Measurements from ENCODE around the gene UCN. TPM values are rescaled to one million over a fixed set of nuclear protein-coding genes. Genes with fewer than 3 reads are reported as not detected.

The UCN gene
- total RNA-seq, 1 experiment from 2014 or later = 4.4 TPM

DNA sequence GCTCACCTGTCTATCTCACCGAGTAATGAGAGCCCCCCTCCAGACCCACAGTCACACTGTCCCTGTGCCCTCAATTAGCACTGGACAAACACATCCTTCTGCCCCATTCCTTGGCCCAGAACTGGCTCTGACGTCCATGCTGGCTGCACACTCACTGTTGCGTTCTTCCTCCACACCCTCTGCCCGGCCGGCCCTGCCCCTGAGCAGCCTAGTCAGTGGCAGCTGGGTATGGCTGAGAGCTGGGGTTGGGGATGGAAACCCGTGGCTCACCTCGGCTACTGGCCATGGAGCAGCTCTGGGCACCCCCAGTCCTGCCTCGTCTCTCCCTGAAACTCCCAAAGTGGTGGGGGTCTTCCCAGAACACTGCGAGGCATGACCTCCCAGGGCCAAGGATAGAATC is 6.5 kb upstream of the UCN start:
- H3K36me3 ChIP-seq (ENCODE audit: control insufficient read depth, insufficient read depth, low read length) = no peaks in the 10 kb centered on the region
- no peak overlapping the region for H3K27ac ChIP-seq (ENCODE audit: low read length)
- no peaks in the 10 kb centered on the region for H3K9me3 ChIP-seq (ENCODE audit: control insufficient read depth, insufficient read depth, low read depth, low read length)
- DNase-seq (ENCODE audit: low read depth, low spot score) = no peak
- intact Hi-C loops (cut with micrococcal nuclease; ENCODE audit: unreplicated experiment) (no loop called here), in situ Hi-C loops (cut with HindIII; ENCODE audit: low pct_unique_long_range_greater_than_20kb, low sequenced_read_pairs) (no loop called here)
- no peaks in the 10 kb centered on the region for H3K27me3 ChIP-seq (ENCODE audit: control insufficient read depth, insufficient read depth, low read length)
- CTCF ChIA-PET = no interaction called here
- BruUV-seq (replicated peaks) = no TSS peak
- POLR2A ChIA-PET = no interaction called here
- no peak for ATAC-seq
- no peaks in the 10 kb centered on the region for H3K4me1 ChIP-seq (ENCODE audit: control insufficient read depth, insufficient read depth, low read length)
- no peak overlapping the region for H3K4me3 ChIP-seq (ENCODE audit: low read depth in 2 of 2, low read length in 2 of 2)
- TF ChIP-seq REST (IDR thresholded peaks at IDR 0.05; ENCODE audit: insufficient read depth in 1 of 2, low read depth in 2 of 2, low read length in 1 of 2) (no peak), POLR2AphosphoS5 (IDR thresholded peaks at IDR 0.05; ENCODE audit: low read depth, low read length) (no peak), TCF7L2 (IDR thresholded peaks at IDR 0.05; ENCODE audit: low read depth, low read length) (no peak), SIN3A (IDR thresholded peaks at IDR 0.05; ENCODE audit: borderline replicate concordance, insufficient read depth, low read depth, low read length) (no peak)
- TF ChIP-seq, protein P1, sequence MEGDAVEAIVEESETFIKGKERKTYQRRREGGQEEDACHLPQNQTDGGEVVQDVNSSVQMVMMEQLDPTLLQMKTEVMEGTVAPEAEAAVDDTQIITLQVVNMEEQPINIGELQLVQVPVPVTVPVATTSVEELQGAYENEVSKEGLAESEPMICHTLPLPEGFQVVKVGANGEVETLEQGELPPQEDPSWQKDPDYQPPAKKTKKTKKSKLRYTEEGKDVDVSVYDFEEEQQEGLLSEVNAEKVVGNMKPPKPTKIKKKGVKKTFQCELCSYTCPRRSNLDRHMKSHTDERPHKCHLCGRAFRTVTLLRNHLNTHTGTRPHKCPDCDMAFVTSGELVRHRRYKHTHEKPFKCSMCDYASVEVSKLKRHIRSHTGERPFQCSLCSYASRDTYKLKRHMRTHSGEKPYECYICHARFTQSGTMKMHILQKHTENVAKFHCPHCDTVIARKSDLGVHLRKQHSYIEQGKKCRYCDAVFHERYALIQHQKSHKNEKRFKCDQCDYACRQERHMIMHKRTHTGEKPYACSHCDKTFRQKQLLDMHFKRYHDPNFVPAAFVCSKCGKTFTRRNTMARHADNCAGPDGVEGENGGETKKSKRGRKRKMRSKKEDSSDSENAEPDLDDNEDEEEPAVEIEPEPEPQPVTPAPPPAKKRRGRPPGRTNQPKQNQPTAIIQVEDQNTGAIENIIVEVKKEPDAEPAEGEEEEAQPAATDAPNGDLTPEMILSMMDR (IDR thresholded peaks at IDR 0.05) = no peak

GRCh38 chr2:27313882-27314645 is 5.8 kb upstream of the UCN start:
- TF ChIP-seq, protein P1 (IDR thresholded peaks at IDR 0.05) = no peak
- no peak for TF ChIP-seq POLR2AphosphoS5 (IDR thresholded peaks at IDR 0.05; ENCODE audit: low read depth, low read length)
- no peak for TF ChIP-seq REST (IDR thresholded peaks at IDR 0.05; ENCODE audit: insufficient read depth in 1 of 2, low read depth in 2 of 2, low read length in 1 of 2)
- no peak for TF ChIP-seq TCF7L2 (IDR thresholded peaks at IDR 0.05; ENCODE audit: low read depth, low read length)
- no peak for TF ChIP-seq SIN3A (IDR thresholded peaks at IDR 0.05; ENCODE audit: borderline replicate concordance, insufficient read depth, low read depth, low read length)
- Histone ChIP-seq H3K4me3 (ENCODE audit: low read depth in 2 of 2, low read length in 2 of 2) (no peak overlapping the region), H3K27ac (ENCODE audit: low read length) (no peak overlapping the region), H3K36me3 (ENCODE audit: control insufficient read depth, insufficient read depth, low read length) (no peaks in the 10 kb centered on the region), H3K27me3 (ENCODE audit: control insufficient read depth, insufficient read depth, low read length) (no peaks in the 10 kb centered on the region), H3K9me3 (ENCODE audit: control insufficient read depth, insufficient read depth, low read depth, low read length) (no peaks in the 10 kb centered on the region), H3K4me1 (ENCODE audit: control insufficient read depth, insufficient read depth, low read length) (no peaks in the 10 kb centered on the region)
- BruUV-seq (replicated peaks) = no TSS peak
- DNase-seq (ENCODE audit: low read depth, low spot score) (no peak), ATAC-seq (no peak)
- intact Hi-C loops (cut with micrococcal nuclease; ENCODE audit: unreplicated experiment) = no loop called here
- in situ Hi-C loops (cut with HindIII; ENCODE audit: low pct_unique_long_range_greater_than_20kb, low sequenced_read_pairs) = no loop called here
- CTCF ChIA-PET = no interaction called here
- POLR2A ChIA-PET = interaction anchor here (0.6 to 0.9 kb wide), 2 partner anchors 11 to 67 kb away, joined by 4 to 12 read pairs; no protein-coding TSS in a partner anchor

Data from Panc1 (cell line).